ENCODE results near the gene PACRG.

PACRG gene

DNA sequence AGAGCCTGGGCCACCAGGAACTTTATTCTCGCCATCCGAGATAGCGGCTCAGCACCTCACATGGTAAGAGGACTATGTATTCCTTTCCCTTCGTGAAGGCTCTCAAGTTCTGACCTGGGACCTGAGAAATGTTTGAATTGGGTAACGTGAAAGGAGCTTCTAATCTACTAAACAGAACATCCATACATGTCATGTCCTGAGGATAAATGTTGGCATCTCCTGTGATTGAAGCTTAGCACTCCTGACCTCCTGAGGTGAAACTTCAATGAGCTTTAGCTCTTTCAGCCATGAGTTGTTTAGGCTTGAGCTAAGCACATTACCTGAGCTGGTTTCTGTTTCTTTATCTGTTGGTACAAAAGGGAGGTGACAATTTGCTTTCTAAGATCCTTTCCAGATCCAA lies 280.9 kb downstream of the PACRG start:
- H3K4me3 ChIP-seq (ENCODE audit: low read depth, low read length): no peak overlapping the region
- TF ChIP-seq POLR2A (IDR thresholded peaks at IDR 0.05; ENCODE audit: extremely low read depth, insufficient read length) (no peak), MYC (IDR thresholded peaks at IDR 0.05; ENCODE audit: low read depth, low read length) (no peak)
- TF ChIP-seq, protein P1, sequence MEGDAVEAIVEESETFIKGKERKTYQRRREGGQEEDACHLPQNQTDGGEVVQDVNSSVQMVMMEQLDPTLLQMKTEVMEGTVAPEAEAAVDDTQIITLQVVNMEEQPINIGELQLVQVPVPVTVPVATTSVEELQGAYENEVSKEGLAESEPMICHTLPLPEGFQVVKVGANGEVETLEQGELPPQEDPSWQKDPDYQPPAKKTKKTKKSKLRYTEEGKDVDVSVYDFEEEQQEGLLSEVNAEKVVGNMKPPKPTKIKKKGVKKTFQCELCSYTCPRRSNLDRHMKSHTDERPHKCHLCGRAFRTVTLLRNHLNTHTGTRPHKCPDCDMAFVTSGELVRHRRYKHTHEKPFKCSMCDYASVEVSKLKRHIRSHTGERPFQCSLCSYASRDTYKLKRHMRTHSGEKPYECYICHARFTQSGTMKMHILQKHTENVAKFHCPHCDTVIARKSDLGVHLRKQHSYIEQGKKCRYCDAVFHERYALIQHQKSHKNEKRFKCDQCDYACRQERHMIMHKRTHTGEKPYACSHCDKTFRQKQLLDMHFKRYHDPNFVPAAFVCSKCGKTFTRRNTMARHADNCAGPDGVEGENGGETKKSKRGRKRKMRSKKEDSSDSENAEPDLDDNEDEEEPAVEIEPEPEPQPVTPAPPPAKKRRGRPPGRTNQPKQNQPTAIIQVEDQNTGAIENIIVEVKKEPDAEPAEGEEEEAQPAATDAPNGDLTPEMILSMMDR (IDR thresholded peaks at IDR 0.05; ENCODE audit: low read depth, low read length): no peak
- TF ChIP-seq, protein P2, sequence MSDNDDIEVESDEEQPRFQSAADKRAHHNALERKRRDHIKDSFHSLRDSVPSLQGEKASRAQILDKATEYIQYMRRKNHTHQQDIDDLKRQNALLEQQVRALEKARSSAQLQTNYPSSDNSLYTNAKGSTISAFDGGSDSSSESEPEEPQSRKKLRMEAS (IDR thresholded peaks at IDR 0.05; ENCODE audit: low read depth, low read length): no peak
- DNase-seq (ENCODE audit: low read depth): no peak

DNA sequence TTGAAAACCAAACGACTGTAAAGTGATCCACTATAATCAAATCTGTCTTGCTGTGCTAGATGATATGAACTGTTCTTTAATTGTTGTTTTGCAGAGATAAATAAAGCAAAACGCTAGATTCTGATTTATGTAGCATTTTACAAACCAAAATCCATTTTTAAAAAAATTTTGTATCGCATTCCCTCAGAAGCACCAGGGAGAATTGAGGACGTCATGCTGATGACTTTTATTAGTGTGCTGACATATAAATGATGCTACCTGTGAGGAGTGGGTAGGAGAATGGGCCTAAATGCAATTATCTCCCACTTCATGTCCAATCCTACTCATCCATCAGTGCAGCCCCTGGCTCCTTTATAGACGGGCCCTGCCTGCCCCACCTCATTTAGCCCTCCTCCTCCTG lies 282.4 kb downstream of the PACRG start:
- no peak for DNase-seq (ENCODE audit: low read depth)
- no peak overlapping the region for H3K4me3 ChIP-seq (ENCODE audit: low read depth, low read length)
- TF ChIP-seq MYC (IDR thresholded peaks at IDR 0.05; ENCODE audit: low read depth, low read length) (no peak), POLR2A (IDR thresholded peaks at IDR 0.05; ENCODE audit: extremely low read depth, insufficient read length) (no peak)
- TF ChIP-seq, protein P2 (IDR thresholded peaks at IDR 0.05; ENCODE audit: low read depth, low read length): no peak
- TF ChIP-seq, protein P1 (IDR thresholded peaks at IDR 0.05; ENCODE audit: low read depth, low read length): no peak

DNA sequence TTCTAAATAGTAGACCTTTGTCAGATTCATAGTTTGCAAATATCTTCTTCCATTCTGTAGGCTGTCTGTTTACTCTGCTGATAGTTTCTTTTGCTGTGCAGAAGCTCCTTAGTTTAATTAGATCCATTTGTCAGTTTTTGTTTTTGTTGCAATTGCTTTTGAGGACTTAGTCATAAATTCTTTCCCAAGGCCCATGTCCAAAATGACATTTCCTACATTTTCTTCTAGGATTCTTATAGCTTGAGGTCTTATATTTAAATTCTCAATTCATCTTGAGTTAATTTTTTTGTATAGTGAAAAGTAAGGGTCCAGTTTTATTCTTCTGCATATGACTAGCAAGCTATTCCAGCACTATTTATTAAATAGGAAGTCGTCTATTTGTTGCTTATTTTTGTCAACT lies 287.0 kb downstream of the PACRG start:
- DNase-seq (ENCODE audit: low read depth): no peak
- no peak for TF ChIP-seq POLR2A (IDR thresholded peaks at IDR 0.05; ENCODE audit: extremely low read depth, insufficient read length)
- TF ChIP-seq, protein P2 (IDR thresholded peaks at IDR 0.05; ENCODE audit: low read depth, low read length): no peak
- TF ChIP-seq, protein P1 (IDR thresholded peaks at IDR 0.05; ENCODE audit: low read depth, low read length): no peak
- no peak for TF ChIP-seq MYC (IDR thresholded peaks at IDR 0.05; ENCODE audit: low read depth, low read length)
- H3K4me3 ChIP-seq (ENCODE audit: low read depth, low read length): no peak overlapping the region

- no peak overlapping the region for H3K4me3 ChIP-seq (ENCODE audit: low read depth, low read length)
- DNase-seq (ENCODE audit: low read depth): no peak
- TF ChIP-seq, protein P2 (IDR thresholded peaks at IDR 0.05; ENCODE audit: low read depth, low read length): no peak
- TF ChIP-seq, protein P1 (IDR thresholded peaks at IDR 0.05; ENCODE audit: low read depth, low read length): no peak
- TF ChIP-seq POLR2A (IDR thresholded peaks at IDR 0.05; ENCODE audit: extremely low read depth, insufficient read length): no peak
Measured at GRCh38 chr6:163017801-163018200, 290.0 kb downstream of the PACRG start.

DNA sequence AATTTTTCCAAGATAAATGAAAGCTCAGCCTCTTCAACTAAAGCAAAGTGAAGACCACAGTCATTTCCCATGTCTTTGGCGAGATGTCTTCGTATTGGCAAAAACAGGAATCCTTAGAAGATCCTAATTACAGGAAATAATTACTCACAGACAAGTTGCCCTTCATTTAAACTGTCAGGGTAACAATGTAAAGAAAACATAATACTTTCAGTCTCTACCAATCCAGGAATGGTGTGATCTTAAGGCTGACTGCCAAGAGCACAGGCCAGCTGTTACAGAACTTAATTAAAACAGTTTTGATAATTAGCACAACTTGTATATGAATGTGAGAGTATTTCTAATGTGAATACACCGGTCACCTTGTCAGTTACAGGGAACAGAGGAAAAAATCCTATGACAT lies 292.2 kb downstream of the PACRG start:
- TF ChIP-seq MYC (IDR thresholded peaks at IDR 0.05; ENCODE audit: low read depth, low read length): no peak
- no peak overlapping the region for H3K4me3 ChIP-seq (ENCODE audit: low read depth, low read length)
- no peak for DNase-seq (ENCODE audit: low read depth)

DNA sequence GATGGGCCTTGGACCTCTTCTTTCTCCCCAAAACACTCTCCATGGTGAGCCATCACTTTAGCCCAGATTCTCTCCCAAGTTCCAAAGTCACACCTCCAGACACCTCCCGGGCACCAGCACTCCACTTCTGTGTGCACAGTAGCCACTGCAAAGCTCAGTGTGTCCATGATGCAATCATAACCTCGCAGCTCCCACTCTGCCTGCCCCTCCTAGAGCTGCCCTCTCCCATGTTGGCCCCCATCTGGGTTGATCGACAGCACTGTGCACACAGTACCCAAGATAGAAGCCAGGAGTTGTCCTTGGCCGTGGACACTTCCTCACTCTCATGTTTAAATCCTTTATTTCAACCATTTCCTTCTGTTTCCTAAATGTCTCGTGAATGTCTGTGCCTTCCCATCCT lies 293.3 kb downstream of the PACRG start:
- no peak for TF ChIP-seq POLR2A (IDR thresholded peaks at IDR 0.05; ENCODE audit: extremely low read depth, insufficient read length)
- TF ChIP-seq, protein P1 (IDR thresholded peaks at IDR 0.05; ENCODE audit: low read depth, low read length): no peak
- TF ChIP-seq, protein P2 (IDR thresholded peaks at IDR 0.05; ENCODE audit: low read depth, low read length): no peak
- no peak for TF ChIP-seq MYC (IDR thresholded peaks at IDR 0.05; ENCODE audit: low read depth, low read length)
- no peak for DNase-seq (ENCODE audit: low read depth)
- no peak overlapping the region for H3K4me3 ChIP-seq (ENCODE audit: low read depth, low read length)

Measured in NB4 (cell line).